ENCODE measurements around the gene TST. TPM values are rescaled to one million over a fixed set of nuclear protein-coding genes. Genes with fewer than 3 reads are reported as not detected.
A peak's percentile ranks its signal among the peaks of the same experiment; 100 is the strongest.

The TST gene
- total and polyA plus RNA-seq, 7 donors = 29.1 to 1,038 (median 31.4) TPM

GRCh38 chr22:37012956-37013355 is 6.3 kb downstream of the TST start:
- 28 to 76% methylated on average over 10 of the region's 10 CpGs for WGBS, 2 donors
- H3K4me3 ChIP-seq = no peak overlapping the region
- H3K9me3 ChIP-seq = no peaks in the 10 kb centered on the region
- intact Hi-C loops (cut with DNase I) = no loop called here
- no peaks in the 10 kb centered on the region for H3K27me3 ChIP-seq
- H3K27ac ChIP-seq = no peak overlapping the region
- no peaks in the 10 kb centered on the region for H3K36me3 ChIP-seq
- TF ChIP-seq CTCF (IDR thresholded peaks at IDR 0.05) (no peak), POLR2AphosphoS5 (IDR thresholded peaks at IDR 0.05) (no peak), EP300 (IDR thresholded peaks at IDR 0.05) (no peak), POLR2A (IDR thresholded peaks at IDR 0.05) (no peak)
- peaks cover 0 to 30% (median 20%) of the 10 kb centered on the region in 4 donors for H3K4me1 ChIP-seq
- no peak for DNase-seq

GRCh38 chr22:37012262-37012904 is 6.9 kb downstream of the TST start:
- TF ChIP-seq CTCF (IDR thresholded peaks at IDR 0.05) (no peak), EP300 (IDR thresholded peaks at IDR 0.05) (no peak), POLR2AphosphoS5 (IDR thresholded peaks at IDR 0.05) (no peak), POLR2A (IDR thresholded peaks at IDR 0.05) (no peak)
- H3K27ac ChIP-seq = peak overlapping the region in 1 of 4 donors; percentile 46
- no peaks in the 10 kb centered on the region for H3K9me3 ChIP-seq
- H3K4me1 ChIP-seq = peaks cover 0 to 24% (median 14%) of the 10 kb centered on the region in 4 donors
- no peak overlapping the region for H3K4me3 ChIP-seq
- WGBS, 2 donors = 25 to 78% methylated on average over 9 of the region's 9 CpGs
- intact Hi-C loops (cut with DNase I) = no loop called here
- H3K36me3 ChIP-seq = no peaks in the 10 kb centered on the region
- DNase-seq = no peak
- H3K27me3 ChIP-seq = no peaks in the 10 kb centered on the region

GRCh38 chr22:37011472-37011871 is 7.8 kb downstream of the TST start:
- intact Hi-C loops (cut with DNase I) = no loop called here
- Histone ChIP-seq H3K9me3 (no peaks in the 10 kb centered on the region), H3K4me1 (peaks cover 0 to 15% (median 5%) of the 10 kb centered on the region in 4 donors)

GRCh38 chr22:37010976-37011375 is 8.3 kb downstream of the TST start:
- Histone ChIP-seq H3K36me3 (no peaks in the 10 kb centered on the region), H3K9me3 (no peaks in the 10 kb centered on the region), H3K4me3 (no peak overlapping the region), H3K27me3 (no peaks in the 10 kb centered on the region), H3K27ac (no peak overlapping the region), H3K4me1 (peaks cover 0 to 14% (median 3%) of the 10 kb centered on the region in 4 donors)
- no peak for DNase-seq
- TF ChIP-seq POLR2A (IDR thresholded peaks at IDR 0.05) (no peak), POLR2AphosphoS5 (IDR thresholded peaks at IDR 0.05) (no peak), CTCF (IDR thresholded peaks at IDR 0.05) (no peak), EP300 (IDR thresholded peaks at IDR 0.05) (no peak)
- intact Hi-C loops (cut with DNase I) = no loop called here
- 69 to 89% methylated on average over 20 of the region's 20 CpGs for WGBS, 2 donors

More at GRCh38 chr22:37011472-37011871, 7.8 kb downstream of the TST start:
- WGBS, 2 donors = 95 to 97% methylated on average over 3 of the region's 3 CpGs
- no peaks in the 10 kb centered on the region for H3K36me3 ChIP-seq
- H3K27ac ChIP-seq = no peak overlapping the region
- TF ChIP-seq POLR2A (IDR thresholded peaks at IDR 0.05) = no peak
- TF ChIP-seq POLR2AphosphoS5 (IDR thresholded peaks at IDR 0.05) = no peak
- no peak for TF ChIP-seq EP300 (IDR thresholded peaks at IDR 0.05)
- TF ChIP-seq CTCF (IDR thresholded peaks at IDR 0.05) = no peak
- H3K4me3 ChIP-seq = no peak overlapping the region
- DNase-seq = no peak
- H3K27me3 ChIP-seq = no peaks in the 10 kb centered on the region

- H3K27ac ChIP-seq = no peak overlapping the region
- no peak for DNase-seq
- H3K4me1 ChIP-seq = peaks cover 0 to 9% (median 3%) of the 10 kb centered on the region in 4 donors
- H3K27me3 ChIP-seq = no peaks in the 10 kb centered on the region
- TF ChIP-seq POLR2AphosphoS5 (IDR thresholded peaks at IDR 0.05) = no peak
- TF ChIP-seq CTCF (IDR thresholded peaks at IDR 0.05) = no peak
- TF ChIP-seq POLR2A (IDR thresholded peaks at IDR 0.05) = no peak
- TF ChIP-seq EP300 (IDR thresholded peaks at IDR 0.05) = no peak
- intact Hi-C loops (cut with DNase I) = no loop called here
- no peaks in the 10 kb centered on the region for H3K9me3 ChIP-seq
- WGBS, 2 donors = 70 to 88% methylated on average over 4 of the region's 4 CpGs
- no peak overlapping the region for H3K4me3 ChIP-seq
- no peaks in the 10 kb centered on the region for H3K36me3 ChIP-seq
Measured at GRCh38 chr22:37010174-37010573, 9.1 kb downstream of the TST start.
